Measurements from ENCODE around the gene MYO9A. TPM values are rescaled to one million over a fixed set of nuclear protein-coding genes. Genes with fewer than 3 reads are reported as not detected.

MYO9A gene
- total RNA-seq, 1 experiment from 2014 or later: 23.0 TPM

DNA sequence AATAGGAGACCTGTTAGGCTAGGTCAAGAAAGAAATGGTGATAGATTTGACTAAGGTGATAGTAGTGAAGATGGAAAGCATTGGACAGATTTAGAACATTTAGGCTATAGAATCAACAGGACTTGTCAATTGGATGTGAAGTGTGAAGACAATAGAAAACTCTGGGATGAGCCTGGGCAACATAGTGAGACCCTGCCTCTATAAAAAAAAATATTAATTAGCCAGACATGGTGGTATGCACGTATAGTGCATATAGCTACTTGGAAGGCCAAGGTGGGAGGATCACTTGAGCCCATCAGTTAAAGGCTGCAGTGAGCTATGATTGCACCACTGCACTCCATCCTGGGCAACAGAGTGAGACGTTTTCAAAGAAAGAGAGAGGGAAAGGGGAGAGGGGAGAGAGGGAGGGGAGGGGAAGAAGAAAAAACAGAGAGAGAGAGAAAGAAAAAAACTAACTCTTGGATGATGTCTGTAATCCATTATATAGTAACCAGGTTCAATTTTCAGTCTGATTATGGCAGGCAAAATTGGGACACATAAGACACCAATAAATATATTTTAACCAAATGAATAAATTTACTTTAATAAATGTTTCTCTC lies 9.9 kb upstream of the MYO9A start:
- no peak overlapping the region for H3K27ac ChIP-seq (ENCODE audit: low read depth, low read length)
- no peak overlapping the region for H2AFZ ChIP-seq (ENCODE audit: low read depth, low read length, poor library complexity, severe bottlenecking)
- TF ChIP-seq ELF1 (IDR thresholded peaks at IDR 0.05; ENCODE audit: borderline replicate concordance, low read depth) (no peak), ZNF274 (IDR thresholded peaks at IDR 0.05; ENCODE audit: low read depth, low read length) (no peak), EZH2 (IDR thresholded peaks at IDR 0.05) (no peak), CBX3 (IDR thresholded peaks at IDR 0.05; ENCODE audit: low read depth) (no peak), JUND (IDR thresholded peaks at IDR 0.05) (no peak), TCF7L2 (IDR thresholded peaks at IDR 0.05; ENCODE audit: borderline replicate concordance, extremely low read depth, insufficient read depth, insufficient read length) (no peak)
- TF ChIP-seq, protein P1, sequence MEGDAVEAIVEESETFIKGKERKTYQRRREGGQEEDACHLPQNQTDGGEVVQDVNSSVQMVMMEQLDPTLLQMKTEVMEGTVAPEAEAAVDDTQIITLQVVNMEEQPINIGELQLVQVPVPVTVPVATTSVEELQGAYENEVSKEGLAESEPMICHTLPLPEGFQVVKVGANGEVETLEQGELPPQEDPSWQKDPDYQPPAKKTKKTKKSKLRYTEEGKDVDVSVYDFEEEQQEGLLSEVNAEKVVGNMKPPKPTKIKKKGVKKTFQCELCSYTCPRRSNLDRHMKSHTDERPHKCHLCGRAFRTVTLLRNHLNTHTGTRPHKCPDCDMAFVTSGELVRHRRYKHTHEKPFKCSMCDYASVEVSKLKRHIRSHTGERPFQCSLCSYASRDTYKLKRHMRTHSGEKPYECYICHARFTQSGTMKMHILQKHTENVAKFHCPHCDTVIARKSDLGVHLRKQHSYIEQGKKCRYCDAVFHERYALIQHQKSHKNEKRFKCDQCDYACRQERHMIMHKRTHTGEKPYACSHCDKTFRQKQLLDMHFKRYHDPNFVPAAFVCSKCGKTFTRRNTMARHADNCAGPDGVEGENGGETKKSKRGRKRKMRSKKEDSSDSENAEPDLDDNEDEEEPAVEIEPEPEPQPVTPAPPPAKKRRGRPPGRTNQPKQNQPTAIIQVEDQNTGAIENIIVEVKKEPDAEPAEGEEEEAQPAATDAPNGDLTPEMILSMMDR (IDR thresholded peaks at IDR 0.05 in 2 of 3, conservative IDR thresholded peaks at IDR 0.05 in 1 of 3; ENCODE audit: borderline replicate concordance in 1 of 3, insufficient read depth in 1 of 3, low read depth in 2 of 3, low read length in 2 of 3): no peak
- ChIA-PET RAD21 (ENCODE audit: low non-redundant PET in 1 of 2, low total read pairs in 2 of 2, uncharacterized antibody in 2 of 2, unreplicated experiment in 2 of 2) (no interaction called here), POLR2A (interaction anchor here (1.6 kb wide), 1 partner anchor 10 kb away, joined by 14 read pairs; the partner anchor contains the start of genes MYO9A and SENP8), CTCF (no interaction called here)
- no peaks in the 10 kb centered on the region for H3K79me2 ChIP-seq (ENCODE audit: insufficient read depth, low read length)
- no peaks in the 10 kb centered on the region for H3K27me3 ChIP-seq (ENCODE audit: insufficient read depth, low read length)
- no peaks in the 10 kb centered on the region for H3K9me2 ChIP-seq (ENCODE audit: insufficient read depth)
- H3K4me2 ChIP-seq (ENCODE audit: low read length): no peak overlapping the region
- DNase-seq (ENCODE audit: low read depth, low spot score) (no peak), ATAC-seq (no peak)
- no peaks in the 10 kb centered on the region for H3K4me1 ChIP-seq (ENCODE audit: control insufficient read depth in 1 of 2, insufficient read depth in 2 of 2, low read length in 2 of 2)
- no peaks in the 10 kb centered on the region for H4K20me1 ChIP-seq (ENCODE audit: insufficient read depth)
- no peak overlapping the region for H3K4me3 ChIP-seq (replicated peaks in 1 of 2; ENCODE audit: low read depth in 1 of 2, low read length in 2 of 2)
- H3K9me3 ChIP-seq (ENCODE audit: control insufficient read depth in 1 of 2, insufficient read depth in 1 of 2, low read depth in 1 of 2, low read length in 2 of 2): no peaks in the 10 kb centered on the region
- no TSS peak for BruUV-seq (replicated peaks)
- intact Hi-C loops (cut with micrococcal nuclease): no loop called here
- no peaks in the 10 kb centered on the region for H3K36me3 ChIP-seq (ENCODE audit: control insufficient read depth in 1 of 2, insufficient read depth in 2 of 2, low read length in 2 of 2)
- H3K9ac ChIP-seq (ENCODE audit: low read length): no peak overlapping the region

DNA sequence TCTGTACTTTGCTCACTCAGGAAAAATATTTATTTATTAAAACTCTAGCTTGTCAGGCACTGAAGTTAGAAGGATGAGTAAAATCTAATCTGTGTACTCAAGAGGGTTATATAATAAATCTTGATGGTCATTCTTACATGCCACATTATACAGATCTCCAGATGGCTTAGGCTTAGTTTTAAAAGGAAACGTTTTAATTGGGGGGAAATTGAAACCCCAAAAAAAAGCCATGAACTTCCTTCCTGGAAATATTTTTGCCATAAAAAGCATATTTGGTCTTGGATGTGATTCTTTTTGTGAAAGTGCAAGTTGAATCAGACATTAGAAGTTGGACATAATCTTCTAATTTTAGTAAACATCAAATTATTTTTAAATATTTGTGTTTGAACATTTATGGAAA lies 6.3 kb upstream of the MYO9A start:
- POLR2A ChIA-PET: no interaction called here
- H4K20me1 ChIP-seq (ENCODE audit: insufficient read depth): no peaks in the 10 kb centered on the region
- no peaks in the 10 kb centered on the region for H3K27me3 ChIP-seq (ENCODE audit: insufficient read depth, low read length)
- no peak overlapping the region for H3K27ac ChIP-seq (ENCODE audit: low read depth, low read length)
- H3K79me2 ChIP-seq (ENCODE audit: insufficient read depth, low read length): no peaks in the 10 kb centered on the region
- H3K4me3 ChIP-seq (replicated peaks in 1 of 2; ENCODE audit: low read depth in 1 of 2, low read length in 2 of 2): no peak overlapping the region
- BruUV-seq (replicated peaks): no TSS peak
- intact Hi-C loops (cut with micrococcal nuclease): no loop called here
- H3K36me3 ChIP-seq (ENCODE audit: control insufficient read depth in 1 of 2, insufficient read depth in 2 of 2, low read length in 2 of 2): no peaks in the 10 kb centered on the region
- no peak overlapping the region for H3K4me2 ChIP-seq (ENCODE audit: low read length)
- H3K9me2 ChIP-seq (ENCODE audit: insufficient read depth): no peaks in the 10 kb centered on the region
- ATAC-seq (no peak), DNase-seq (ENCODE audit: low read depth, low spot score) (no peak)
- peaks cover 0 to 1% of the 10 kb centered on the region in 2 experiments; a peak in 2 of 4 replicates for H3K4me1 ChIP-seq (ENCODE audit: control insufficient read depth in 1 of 2, insufficient read depth in 2 of 2, low read length in 2 of 2)
- CTCF ChIA-PET: no interaction called here
- no peak overlapping the region for H2AFZ ChIP-seq (ENCODE audit: low read depth, low read length, poor library complexity, severe bottlenecking)
- RAD21 ChIA-PET (ENCODE audit: low non-redundant PET in 1 of 2, low total read pairs in 2 of 2, uncharacterized antibody in 2 of 2, unreplicated experiment in 2 of 2): no interaction called here
- no peaks in the 10 kb centered on the region for H3K9me3 ChIP-seq (ENCODE audit: control insufficient read depth in 1 of 2, insufficient read depth in 1 of 2, low read depth in 1 of 2, low read length in 2 of 2)
- no peak overlapping the region for H3K9ac ChIP-seq (ENCODE audit: low read length)
- TF ChIP-seq, protein P2, sequence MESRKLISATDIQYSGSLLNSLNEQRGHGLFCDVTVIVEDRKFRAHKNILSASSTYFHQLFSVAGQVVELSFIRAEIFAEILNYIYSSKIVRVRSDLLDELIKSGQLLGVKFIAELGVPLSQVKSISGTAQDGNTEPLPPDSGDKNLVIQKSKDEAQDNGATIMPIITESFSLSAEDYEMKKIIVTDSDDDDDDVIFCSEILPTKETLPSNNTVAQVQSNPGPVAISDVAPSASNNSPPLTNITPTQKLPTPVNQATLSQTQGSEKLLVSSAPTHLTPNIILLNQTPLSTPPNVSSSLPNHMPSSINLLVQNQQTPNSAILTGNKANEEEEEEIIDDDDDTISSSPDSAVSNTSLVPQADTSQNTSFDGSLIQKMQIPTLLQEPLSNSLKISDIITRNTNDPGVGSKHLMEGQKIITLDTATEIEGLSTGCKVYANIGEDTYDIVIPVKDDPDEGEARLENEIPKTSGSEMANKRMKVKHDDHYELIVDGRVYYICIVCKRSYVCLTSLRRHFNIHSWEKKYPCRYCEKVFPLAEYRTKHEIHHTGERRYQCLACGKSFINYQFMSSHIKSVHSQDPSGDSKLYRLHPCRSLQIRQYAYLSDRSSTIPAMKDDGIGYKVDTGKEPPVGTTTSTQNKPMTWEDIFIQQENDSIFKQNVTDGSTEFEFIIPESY (IDR thresholded peaks at IDR 0.05; ENCODE audit: extremely low read depth, insufficient replicate concordance, low read length): no peak
- TF ChIP-seq TCF7L2 (IDR thresholded peaks at IDR 0.05; ENCODE audit: borderline replicate concordance, extremely low read depth, insufficient read depth, insufficient read length) (no peak), SIN3A (IDR thresholded peaks at IDR 0.05; ENCODE audit: low read depth) (no peak), POLR2A (IDR thresholded peaks at IDR 0.05; ENCODE audit: borderline replicate concordance, extremely low read depth, insufficient read depth, insufficient read length) (no peak), EGR1 (IDR thresholded peaks at IDR 0.05; ENCODE audit: low read depth) (no peak), RAD21 (IDR thresholded peaks at IDR 0.05; ENCODE audit: low read depth) (no peak), SP1 (IDR thresholded peaks at IDR 0.05; ENCODE audit: low read depth) (no peak), ZFX (IDR thresholded peaks at IDR 0.05) (no peak)
- TF ChIP-seq, protein P1 (IDR thresholded peaks at IDR 0.05 in 2 of 3, conservative IDR thresholded peaks at IDR 0.05 in 1 of 3; ENCODE audit: borderline replicate concordance in 1 of 3, insufficient read depth in 1 of 3, low read depth in 2 of 3, low read length in 2 of 3): no peak
